GM18507 (cell line): ENCODE measurements around the gene BNC2.
"Not testable (repeated sequence)": the region's sequence is repeated elsewhere in the genome, so short reads cannot be mapped to it uniquely, and the experiment has no call there.

Experiments used
- DNase-seq: peaks from one replicate; pipeline ENCODE4 v3.0.0; 2011; ENCODE audit warnings: low read depth; ENCODE audit not compliant: insufficient read length; ENCODE audit errors: extremely low spot score
- FAIRE-seq: peaks from 2 replicates; lab custom pipeline; 2011; peaks lifted over from hg19 to GRCh38; lab: Jason Lieb, UNC

The BNC2 gene, protein sequence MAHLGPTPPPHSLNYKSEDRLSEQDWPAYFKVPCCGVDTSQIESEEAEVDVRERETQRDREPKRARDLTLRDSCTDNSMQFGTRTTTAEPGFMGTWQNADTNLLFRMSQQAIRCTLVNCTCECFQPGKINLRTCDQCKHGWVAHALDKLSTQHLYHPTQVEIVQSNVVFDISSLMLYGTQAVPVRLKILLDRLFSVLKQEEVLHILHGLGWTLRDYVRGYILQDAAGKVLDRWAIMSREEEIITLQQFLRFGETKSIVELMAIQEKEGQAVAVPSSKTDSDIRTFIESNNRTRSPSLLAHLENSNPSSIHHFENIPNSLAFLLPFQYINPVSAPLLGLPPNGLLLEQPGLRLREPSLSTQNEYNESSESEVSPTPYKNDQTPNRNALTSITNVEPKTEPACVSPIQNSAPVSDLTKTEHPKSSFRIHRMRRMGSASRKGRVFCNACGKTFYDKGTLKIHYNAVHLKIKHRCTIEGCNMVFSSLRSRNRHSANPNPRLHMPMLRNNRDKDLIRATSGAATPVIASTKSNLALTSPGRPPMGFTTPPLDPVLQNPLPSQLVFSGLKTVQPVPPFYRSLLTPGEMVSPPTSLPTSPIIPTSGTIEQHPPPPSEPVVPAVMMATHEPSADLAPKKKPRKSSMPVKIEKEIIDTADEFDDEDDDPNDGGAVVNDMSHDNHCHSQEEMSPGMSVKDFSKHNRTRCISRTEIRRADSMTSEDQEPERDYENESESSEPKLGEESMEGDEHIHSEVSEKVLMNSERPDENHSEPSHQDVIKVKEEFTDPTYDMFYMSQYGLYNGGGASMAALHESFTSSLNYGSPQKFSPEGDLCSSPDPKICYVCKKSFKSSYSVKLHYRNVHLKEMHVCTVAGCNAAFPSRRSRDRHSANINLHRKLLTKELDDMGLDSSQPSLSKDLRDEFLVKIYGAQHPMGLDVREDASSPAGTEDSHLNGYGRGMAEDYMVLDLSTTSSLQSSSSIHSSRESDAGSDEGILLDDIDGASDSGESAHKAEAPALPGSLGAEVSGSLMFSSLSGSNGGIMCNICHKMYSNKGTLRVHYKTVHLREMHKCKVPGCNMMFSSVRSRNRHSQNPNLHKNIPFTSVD

DNA sequence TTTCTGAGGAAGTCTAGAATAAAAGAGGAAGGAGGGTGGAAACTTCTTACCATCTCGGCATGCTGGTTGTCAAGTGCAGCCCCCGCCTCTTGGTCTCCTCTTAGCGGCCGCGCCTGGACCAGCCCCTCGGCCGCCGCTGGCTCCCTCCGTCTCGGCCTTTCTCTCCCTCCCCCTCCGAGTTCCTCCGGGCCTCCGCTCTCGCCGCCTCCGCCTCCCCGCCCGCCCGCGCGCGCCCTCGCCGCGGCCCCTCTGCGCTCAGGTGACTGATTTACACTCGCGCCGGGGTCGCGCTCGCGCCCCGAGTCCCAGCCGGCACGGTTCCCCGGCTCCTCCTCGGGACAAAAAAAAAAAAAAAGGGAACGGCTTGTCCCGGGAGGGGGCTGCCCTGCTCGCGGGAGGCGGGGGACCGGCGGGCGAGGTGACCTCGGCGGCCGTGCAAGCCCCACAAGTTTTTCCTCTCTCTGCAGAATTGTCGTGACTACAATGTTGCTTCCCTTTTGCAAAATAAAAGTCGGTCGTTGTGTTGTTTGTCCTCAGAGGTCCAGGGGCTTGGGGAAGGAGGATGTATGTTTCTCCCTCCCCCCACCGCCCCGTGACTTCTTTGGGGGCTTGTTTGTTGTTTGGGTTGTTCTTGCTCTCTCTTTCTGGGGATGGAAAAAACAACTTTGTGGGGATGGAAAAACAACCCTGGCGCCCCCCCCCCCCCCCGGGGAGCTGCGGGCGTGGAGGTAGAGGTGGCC lies at the start of gene BNC2:
Gene BNC2 (minus strand): TSS at position 75 of the 740 bp plus-strand sequence. CDS start 22 bp downstream, at position 53.
- FAIRE-seq (no peak), DNase-seq (no peak)

DNA sequence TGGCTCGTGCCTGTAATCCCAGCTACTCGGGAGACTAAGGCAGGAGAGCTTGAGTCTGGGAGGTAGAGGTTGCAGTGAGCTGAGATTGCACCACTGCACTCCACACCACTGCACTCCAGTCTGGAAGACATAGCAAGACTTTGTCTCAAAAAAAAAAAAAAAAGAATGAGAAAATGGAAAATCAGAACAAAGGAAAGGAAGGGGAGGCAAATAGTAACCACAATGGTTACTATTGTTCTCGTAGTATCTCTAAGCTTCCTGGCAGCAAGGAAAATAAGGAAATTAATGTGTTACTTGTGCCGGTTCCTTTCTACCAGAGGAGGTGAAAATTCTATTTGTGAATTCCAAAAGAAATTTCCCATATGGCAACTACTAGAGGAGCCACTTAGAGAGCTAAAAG lies 48.5 kb upstream of the BNC2 start:
- FAIRE-seq = no peak
- no peak for DNase-seq

DNA sequence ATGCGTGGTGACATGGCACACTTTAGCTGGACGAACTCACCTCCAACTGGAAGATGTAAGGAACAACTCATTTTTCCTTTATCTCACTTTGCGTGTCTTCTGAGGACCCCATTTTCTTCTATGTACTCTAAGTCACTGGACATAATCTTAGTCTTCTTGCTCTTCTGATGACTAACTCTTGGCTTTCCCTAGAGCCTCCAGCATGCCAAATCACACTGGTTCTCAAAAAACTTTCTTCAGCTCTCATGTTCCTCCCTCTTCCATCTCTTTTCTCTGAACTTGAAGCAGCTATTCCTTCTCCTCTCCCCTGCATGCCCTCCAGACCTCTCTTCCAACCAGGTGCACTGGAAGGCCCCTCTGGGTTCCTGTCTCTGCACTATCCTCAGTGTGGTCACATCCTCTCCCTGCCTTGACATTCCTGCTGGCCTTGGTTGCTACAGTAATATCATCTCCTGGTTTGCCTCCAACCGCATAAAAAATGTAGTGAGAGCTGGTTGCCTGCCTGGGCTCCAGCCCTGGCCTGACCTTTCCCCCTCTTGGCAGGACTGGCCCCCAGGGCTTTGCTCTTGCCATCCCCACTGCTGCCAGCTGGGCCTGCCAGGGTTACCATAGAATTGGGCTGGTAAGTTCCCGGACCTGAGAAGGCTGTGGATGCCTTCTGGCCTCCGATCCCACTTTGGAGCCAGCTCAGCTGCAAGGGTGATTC lies 44.8 kb upstream of the BNC2 start:
- DNase-seq (no peak), FAIRE-seq (no peak)

DNA sequence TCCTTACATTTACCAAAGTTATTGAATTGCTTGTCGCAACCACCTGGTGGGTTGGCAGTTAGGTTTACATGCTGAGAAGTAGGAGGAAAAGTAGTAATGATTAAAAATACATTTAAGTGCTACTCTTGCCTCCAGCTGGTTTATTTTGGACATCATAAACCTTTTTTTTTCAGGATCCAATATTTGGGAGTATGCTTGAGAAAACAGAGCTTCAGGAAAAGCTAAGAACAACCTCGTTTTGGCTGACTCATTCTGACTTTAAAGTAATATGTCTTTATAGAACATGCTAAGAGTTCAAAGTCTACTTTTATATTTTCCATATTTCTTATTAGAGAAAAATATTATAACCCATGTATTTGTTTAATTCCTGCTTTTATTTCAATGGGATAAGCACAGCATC lies 41.7 kb upstream of the BNC2 start:
- DNase-seq = no peak
- FAIRE-seq = no peak

DNA sequence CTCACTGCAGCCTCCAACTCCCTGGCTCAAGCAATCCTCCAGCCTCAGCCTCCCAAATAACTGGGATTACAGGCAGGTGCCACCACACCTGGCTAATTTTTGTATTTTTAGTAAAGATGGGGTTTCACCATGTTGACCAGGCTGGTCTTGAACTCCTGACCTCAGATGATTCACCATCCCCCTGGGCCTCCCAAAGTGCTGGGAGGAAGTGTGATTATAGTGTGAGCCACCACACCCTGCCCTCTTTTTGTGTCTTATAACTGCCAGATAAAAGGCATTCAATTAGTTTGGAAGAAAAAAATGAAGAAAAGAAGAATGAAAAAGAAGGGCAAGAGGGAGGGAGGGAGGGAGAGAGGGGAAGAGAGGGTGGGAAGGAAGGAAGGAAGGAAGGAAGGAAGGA lies 37.7 kb upstream of the BNC2 start:
- not testable (repeated sequence) for DNase-seq, FAIRE-seq

DNA sequence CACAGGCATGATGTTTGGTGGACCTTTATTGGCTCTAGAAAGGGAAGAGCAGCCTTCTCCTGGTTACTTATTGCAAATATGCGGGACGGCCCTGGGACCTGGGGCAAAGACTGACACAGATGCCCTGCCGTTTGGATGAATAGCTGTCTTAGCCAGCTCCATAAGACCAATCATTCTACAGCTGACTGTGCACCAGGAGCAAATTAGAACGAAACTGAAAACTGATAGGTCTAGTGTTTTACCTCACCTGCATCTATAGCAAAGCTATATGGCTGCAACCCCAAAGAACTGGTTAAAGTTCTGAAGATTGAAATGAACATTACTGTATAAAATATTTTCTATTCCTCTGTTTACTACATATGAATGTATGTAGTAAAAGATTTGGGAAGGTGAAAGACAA lies 34.2 kb upstream of the BNC2 start:
- DNase-seq (no peak), FAIRE-seq (no peak)

DNA sequence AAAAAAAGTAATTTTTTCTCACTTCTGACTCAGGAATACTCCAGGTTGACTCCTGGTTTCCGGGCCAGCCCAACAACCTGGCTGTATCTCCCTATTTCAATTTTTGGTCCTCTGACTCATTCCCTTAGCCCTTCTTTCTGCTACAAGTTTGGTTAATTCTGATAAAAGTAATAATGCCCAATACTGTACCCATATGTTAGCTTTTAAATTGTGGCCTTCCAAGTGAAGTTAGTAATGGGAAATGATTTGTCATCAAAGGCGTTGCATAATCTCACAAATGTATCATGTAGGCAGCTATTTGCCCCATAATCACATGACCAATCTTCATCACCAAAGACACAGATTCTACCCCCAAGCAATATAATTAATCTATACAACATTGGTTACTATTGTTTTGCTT lies 31.1 kb upstream of the BNC2 start:
- FAIRE-seq (no peak), DNase-seq (no peak)

DNA sequence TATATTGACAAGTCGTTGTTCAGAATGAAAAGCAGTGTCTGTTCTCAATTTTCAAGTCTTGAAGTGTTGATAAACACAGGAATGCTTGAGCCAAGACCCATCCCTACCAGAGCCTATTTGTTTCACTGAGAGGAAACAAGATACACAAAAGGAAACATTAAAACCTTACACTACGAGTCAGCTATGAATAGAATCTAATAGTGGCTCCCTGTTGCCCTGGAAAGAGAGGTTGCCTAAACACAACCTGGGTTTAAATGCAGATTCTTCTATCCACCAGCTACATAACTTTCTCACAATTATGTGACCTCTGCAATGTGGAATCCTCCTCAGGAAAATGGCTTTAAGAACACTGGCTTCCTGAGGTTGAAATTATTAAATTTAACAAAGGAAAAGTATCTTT lies 29.1 kb upstream of the BNC2 start:
- no peak for FAIRE-seq
- DNase-seq = no peak

DNA sequence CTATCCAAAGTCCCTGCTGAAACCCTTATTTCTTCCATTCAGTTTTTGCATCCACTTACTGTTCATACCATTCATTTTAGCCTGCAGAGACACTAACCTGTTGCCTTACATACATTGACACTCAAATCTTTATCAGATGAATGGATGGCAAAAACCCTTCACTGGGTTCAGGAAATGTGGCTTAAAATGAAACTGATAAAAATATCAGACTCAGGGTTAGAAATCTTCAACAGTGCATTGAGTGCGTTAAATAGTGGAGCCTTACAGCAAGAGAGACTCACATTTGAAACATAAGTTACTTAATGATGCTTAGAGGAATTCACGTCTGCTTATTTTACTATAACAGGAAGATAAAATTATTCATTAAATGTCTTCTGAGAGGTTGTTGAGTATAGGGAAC lies 28.0 kb upstream of the BNC2 start:
- FAIRE-seq = no peak
- DNase-seq = no peak

DNA sequence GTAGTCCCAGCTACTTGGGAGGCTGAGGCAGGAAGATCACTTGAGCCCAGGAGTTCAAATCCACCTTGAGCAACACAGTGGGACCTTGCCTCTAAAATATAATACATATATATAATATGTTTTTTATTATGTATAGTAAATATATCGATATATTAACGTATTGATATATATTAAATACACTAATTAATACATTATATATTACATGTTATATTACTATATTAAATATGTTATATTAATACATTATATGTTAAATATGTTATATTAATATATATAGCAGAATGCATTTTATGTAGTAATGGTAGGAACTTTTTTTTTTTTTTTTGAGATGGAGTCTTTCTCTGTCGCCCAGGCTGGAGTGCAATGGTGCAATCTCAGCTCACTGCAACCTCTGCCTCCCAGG lies 18.1 kb upstream of the BNC2 start:
- FAIRE-seq = no peak
- no peak for DNase-seq

DNA sequence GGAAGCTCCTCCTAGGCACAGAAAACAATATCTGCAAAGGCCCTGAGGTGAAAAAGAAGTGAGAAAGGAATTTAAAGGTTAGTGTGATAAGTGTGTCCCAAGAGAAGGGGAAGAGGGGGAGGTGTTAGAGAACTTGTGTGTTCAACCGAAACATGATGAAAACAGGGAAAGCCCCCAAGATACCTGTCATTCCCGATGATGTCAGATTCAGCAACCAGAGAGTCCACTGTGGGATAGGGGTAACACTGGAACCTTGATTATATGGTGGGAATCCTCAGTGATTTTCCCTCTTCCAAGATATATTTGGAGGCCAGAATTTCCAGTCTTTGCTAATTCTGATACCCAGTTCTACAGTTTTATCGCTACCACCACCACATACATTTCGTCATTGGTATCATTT lies 15.5 kb upstream of the BNC2 start:
- FAIRE-seq = no peak
- DNase-seq = no peak

DNA sequence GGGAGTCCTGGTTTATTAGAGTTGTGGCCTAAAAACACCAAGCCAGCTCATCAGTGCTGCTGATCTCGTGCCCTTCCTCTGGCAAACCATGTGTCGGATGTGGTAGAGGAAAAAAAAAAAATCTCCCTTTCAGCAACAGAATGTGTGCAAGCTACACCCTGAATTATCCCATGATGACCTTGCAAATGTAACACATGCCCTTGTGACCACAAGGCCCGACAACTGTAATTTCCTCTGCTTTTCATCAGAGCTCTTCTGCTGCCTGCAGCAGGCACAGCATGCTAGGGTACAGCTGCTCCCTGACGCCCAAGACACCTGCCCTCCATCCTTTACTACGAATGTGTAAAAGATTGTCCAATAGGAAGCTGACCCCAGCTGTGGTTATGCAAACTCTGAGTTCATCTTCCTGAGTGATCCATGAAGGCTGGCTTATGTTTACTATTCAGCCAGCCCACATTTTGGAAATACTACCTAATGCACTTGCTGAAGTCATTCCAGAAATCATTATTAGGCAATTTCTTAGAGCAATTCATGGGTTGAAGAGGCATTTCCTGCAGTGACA lies 14.6 kb upstream of the BNC2 start:
- FAIRE-seq (no peak), DNase-seq (no peak)

DNA sequence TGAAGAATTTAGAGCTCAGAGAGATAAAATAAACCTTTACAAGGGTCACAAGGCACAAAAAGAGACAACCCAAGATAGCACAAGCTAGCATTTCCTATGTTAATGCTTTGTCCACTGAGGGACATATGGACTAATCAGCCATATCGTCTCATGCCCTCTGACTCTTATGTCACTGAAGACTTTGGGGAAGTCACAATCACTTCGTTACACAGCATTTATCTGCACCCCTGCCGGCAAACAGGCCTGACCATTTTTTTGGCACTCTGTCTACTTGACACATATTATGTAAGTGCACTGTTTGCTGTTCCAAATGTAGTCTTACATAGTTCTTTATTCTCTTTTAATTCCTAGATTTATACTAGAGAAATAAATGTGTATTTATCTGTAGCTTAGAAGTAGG lies 13.9 kb upstream of the BNC2 start:
- no peak for FAIRE-seq
- DNase-seq = no peak

DNA sequence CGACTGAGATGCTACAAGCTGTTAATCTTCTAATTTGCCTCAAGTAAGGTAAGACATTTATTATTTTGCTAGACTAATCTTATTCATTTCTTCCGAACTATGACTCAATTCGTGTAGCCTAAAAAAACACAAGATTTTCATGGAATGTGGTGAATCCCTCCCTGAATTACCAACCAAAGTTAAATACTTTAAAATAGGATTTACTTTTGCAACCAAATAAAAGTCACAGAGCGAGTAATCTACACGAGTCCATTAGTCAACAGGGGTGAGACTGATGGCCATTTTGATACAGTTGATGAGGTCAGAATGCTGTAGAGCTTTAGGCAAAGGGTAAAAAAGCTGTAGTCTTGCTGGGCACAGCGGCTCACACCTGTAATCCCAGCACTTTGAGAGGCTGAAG lies 13.1 kb upstream of the BNC2 start:
- FAIRE-seq = no peak

DNA sequence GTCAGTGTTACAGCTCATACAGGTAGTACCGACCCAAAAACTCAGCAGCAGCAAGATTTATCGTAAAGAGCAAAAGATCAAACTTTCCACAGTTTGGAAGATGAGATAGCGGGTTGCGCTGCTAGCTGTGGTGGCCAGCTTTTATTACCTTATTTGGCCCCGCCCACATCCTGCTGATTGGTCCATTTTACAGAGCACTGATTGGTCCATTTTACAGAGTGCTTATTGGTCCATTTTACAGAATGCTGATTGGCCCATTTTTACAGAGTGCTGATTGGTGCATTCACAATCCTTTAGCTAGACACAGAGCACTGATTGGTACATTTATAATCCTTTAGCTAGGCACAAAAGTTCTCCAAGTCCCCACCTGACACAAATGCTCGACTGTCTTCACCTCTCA lies 12.0 kb upstream of the BNC2 start:
- DNase-seq, FAIRE-seq: not testable (repeated sequence)

More for the DNA sequence above, 13.1 kb upstream of the BNC2 start:
- no peak for DNase-seq

DNA sequence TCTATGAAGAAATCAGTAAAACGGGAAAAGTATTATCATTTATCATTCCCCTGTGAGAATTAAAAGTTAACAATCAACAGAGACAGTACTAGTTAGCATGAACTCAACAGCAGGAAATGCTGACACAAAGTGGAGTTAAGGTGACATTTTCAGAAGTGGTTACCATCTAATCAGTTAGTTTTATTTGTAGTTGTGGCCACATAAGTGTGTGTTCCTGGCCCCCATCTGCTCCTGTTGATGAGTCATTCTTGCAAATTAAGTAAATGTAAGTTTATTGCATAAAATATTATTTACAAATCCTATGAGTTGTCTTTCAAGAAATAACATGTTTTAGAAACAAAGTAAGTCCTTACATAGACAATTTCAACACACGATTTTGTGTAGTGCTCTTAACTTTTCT lies 8.9 kb upstream of the BNC2 start:
- FAIRE-seq = no peak
- DNase-seq = no peak

DNA sequence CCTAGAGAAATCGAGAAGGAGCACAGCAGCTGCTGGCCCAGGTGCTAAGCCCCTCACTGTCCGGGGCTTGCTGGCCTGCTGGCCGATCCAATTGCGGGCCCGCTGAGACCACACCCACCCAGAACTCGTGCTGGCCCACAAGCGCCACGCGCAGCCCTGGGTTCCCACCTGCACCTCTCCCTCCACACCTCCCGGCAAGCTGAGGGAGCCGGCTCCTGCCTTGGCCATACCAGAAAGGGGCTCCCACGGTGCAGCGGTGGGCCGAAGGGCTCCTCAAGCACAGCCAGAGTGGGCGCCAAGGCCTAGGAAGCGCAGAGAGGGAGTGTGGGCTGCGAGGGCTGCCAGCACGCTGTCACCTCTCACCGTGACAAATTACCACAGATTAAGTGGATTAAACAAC lies 6.8 kb upstream of the BNC2 start:
- FAIRE-seq = no peak

DNA sequence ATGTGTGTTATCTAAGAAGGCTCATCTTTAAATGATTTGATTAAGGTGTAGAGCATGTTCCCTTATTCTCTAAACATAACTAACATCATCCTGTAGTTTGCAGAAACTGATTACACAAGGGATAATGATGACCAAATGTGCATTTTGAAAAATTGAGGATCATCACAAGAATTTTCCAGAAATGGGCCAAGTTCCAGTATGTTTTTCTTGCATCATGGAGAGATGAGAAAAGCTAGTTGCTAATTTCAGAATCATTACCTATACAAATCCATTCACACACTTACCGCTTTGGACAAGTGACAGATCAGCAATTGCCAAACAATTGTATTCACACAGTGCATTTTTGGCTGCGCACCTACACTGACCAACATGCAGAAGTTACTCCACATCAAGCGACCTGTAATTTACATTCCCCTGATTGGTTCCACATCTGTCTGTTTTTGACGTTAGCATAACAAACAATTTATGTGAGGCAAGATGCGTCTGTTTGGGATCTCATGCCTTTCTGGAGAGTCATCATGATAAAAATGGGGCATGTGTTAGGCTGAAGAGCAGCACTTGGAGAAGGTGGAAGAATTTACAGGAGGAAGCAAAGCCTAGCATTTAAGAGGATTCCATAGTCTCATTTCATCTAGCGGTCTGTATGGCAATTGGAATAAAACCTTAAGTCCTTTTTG lies 2.8 kb upstream of the BNC2 start:
- no peak for DNase-seq
- no peak for FAIRE-seq

More for the DNA sequence above, 6.8 kb upstream of the BNC2 start:
- DNase-seq = no peak
